Astrocyte (in vitro differentiated cells and primary cell): ENCODE measurements around the gene UBASH3A.

Experiments
- CTCF ChIP-seq: IDR thresholded peaks from 2 replicates; pipeline ENCODE4 v1.5.1; 2011; ENCODE audit warnings: low read depth, mild to moderate bottlenecking, inconsistent platforms, low read length, moderate library complexity; ENCODE audit not compliant: insufficient read depth
- EZH2 ChIP-seq: IDR thresholded peaks from 2 replicates; pipeline ENCODE4 v1.6.1; 2012; ENCODE audit warnings: mild to moderate bottlenecking, low read length, inconsistent platforms; ENCODE audit not compliant: insufficient read depth

GRCh38 chr21:42475036-42475435 lies 71.3 kb downstream of the UBASH3A start:
- TF ChIP-seq EZH2, result no peak
- no peak for TF ChIP-seq CTCF
